GM18511 (cell line): ENCODE results near the gene GNRHR.
"Not testable (repeated sequence)": the region's sequence is repeated elsewhere in the genome, so short reads cannot be mapped to it uniquely, and the experiment has no call there.

Source experiments
- ATAC-seq: cut with Tn5 transposase; IDR thresholded peaks from one replicate; pipeline ENCODE4 v1.9.1; 2021; ENCODE audit warnings: mild to moderate bottlenecking, moderate library complexity; ENCODE audit not compliant: unreplicated experiment

GNRHR gene

DNA sequence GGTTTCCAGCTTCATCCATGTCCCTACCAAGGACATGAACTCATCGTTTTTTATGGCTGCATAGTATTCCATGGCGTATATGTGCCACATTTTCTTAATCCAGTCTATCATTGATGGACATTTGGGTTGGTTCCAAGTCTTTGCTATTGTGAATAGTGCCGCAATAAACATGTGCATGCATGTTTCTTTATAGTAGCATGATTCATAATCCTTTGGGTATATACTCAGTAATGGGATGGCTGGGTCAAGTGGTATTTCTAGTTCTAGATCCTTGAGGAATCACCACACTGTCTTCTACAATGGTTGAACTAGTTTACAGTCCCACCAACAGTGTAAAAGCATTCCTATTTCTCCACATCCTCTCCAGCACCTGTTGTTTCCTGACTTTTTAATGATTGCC, 23.7 kb downstream of the GNRHR start:
- ATAC-seq = not testable (repeated sequence)

DNA sequence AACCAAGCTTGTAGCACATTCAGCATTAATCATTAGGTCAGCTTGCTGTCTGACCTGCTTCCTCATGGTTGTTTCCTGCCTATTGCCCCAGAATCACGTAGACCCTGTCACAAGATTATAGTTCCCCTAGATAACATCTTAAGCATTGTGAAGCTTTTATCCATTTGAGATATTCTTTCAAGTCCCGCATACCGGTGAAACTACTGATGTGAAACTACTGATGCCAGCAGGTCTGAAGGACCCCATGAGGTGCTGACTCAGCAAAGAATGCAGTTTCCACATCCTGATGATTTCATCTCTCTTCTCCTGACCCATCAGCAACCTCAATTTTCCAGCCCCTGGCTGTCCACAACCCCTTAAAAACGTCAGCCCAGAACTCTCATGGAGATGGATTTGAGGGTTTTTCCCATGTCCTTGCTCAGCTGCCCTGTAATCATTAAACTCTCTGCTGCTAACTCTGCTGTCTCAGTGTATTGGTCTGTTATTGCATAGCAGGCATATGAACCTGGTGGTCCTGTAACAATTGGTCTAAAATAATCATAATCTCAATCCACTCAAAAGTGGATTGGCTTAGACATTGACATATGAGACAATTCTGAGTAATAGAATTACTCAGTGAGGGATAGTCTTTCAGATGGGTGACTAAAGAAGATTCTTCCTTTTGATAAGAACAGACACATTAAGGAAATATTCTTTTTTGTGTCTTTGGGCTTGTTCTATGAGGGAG, 26.9 kb downstream of the GNRHR start:
- ATAC-seq = no peak

DNA sequence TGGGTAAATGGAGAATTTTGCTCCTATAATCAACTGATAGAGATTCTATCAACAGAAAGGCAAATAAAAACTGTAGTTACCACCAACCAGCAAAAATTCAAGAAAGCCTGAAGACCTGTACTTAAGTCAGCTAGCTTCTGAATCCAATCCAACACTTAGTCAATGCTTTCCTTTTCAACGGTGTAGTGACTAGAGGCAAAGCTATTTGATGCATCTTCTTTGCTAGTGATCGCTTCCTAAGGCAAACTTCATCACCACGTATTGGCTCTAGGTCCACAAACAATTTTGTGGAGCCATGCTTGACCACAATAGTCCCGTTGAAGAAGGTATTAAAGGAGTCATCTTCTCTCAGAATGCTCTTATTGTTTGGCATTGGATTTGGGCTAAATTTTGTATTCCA, 28.2 kb downstream of the GNRHR start:
- ATAC-seq = no peak

DNA sequence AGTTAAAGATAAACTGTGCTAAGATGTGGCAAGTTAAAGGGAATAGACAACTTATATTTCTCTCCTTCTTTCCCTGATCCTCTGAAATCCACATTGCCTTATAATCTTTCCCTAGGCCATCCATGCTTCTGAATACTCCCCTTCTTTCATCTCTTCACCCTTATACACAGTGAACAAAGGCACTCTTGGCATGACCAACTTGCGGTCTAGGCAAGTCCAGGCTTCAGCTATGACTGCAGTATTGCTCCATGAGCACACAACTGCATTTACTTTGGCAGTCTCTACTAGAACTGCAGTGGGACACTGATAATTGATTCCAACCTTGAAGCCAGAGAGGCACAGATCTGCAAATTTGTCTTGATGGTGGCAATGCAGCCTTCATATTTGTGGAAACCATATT, 29.1 kb downstream of the GNRHR start:
- ATAC-seq = no peak

DNA sequence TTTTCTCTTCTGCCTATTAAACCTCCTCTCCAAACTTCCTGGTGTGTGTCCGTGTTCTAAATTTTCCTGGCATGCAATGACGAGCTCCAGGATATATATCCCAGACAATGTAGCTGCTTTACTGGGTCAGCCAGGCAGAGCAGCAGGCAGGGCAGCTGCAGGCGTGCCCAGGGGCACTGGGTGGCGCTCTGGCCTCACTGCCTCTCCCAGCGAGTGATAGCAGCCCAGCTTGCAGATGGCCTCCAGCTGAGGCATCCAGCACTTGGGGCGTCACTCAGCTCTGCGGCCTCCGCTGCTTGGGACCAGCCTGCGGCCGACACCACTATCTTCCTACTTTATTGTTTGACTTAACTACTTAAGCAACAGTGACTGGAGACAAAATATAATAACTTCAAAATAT, 30.2 kb downstream of the GNRHR start:
- ATAC-seq = no peak

DNA sequence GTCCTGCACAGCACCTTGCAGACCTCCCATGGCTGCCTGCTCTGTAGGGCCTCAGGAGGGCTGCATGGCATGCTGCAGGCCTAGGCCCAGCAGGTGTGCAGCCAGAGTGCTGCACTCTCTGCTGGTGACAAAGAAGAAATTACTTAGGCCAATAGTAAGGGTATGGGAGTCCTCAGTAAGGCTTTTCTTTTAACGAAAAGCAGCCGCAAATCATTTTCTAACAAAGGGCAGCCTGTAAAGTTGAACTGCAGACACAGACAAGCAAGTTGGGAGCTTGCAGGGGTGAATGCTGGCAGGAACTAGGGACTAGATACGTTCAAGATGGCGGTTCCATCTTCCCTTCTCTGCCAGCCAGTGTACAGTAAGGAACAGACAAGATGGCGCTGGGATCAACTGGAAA, 30.8 kb downstream of the GNRHR start:
- no peak for ATAC-seq

DNA sequence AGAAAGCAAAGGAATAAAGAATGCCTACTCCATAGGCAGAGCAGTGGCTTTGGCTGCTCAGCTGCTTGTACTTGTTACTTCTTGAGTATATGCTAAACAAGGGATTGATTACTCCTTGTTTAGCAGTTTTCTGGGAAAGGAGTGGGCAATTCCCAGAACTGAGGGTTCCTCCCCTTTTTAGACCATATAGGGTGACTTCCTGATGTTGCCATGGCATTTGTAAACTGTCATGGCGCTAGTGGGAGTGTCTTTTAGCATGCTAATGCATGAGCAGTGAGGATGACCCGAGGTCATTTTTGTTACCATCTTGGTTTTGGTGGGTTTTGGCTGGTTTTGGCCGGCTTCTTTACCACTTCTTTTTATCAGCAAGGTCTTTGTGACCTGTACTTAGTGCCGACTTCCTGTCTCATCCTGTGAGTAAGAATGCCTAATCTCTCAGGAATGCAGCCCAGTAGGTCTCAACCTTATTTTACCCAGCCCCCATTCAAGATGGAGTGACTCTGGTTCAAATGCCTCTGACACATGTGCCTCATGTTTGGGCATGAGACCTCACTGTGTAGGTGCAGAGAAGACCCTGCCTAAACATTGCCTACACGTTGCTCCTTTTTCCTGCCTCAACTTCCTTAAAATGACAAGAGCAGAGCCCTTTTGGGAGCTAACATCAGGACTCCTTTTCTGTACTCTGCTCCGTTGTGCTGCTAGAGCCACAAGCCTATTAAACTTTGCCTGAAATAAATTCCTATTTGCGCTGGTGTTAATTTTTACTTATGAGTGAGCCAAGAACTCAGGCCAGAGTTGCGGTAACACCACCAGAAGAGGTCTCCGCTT, 32.2 kb downstream of the GNRHR start:
- no peak for ATAC-seq

DNA sequence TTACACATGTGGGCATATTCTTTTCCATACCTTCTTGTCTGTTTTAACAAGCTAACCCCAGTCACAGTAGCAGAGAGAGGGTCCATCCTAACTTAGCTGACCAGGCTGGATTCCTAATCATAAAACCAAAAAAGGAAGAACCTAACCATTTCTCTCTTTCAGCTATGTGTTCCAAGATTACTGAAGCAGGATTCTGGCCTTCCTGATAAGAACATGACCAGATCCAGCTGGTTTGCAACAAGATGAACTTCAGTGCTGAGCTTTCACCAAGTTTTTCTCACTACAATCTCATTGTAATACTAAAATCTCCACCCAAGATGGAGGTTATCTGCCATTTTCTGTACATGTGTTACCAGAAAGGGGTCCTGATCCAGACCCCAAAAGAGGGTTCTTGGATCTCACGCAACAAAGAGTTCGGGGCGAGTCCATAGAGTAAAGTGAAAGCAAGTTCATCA, 32.8 kb downstream of the GNRHR start:
- ATAC-seq = no peak

DNA sequence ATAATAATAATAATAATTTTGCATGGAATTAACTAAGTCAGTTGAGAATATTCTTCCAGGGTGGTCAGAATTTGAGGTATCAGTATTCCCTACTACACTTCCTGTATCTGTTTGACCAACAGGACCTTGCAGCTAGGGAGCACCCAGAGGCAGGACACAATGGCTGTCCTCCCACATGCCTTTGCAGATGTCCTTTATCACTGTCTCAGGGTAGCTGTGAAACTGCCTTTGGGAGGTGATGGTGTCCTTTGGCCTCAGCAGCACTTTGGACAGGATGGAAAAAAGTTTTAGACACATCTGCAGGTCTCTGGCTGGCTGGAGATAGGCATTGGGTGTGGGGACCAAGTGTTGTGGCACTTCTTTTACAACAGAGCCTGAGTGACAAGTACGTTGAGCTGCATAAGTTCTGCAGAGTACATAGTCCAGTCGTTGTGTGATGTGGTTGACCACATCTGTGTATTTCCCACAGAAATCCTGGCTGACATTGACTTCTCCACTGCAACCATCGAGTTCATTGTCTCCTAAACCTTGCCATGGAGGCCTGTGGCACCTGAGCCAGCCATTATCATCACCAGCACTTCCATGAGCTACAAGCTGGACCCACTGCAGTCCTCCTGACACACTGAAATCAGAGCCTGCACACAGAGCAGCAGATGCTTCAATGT, 34.1 kb downstream of the GNRHR start:
- ATAC-seq = no peak

DNA sequence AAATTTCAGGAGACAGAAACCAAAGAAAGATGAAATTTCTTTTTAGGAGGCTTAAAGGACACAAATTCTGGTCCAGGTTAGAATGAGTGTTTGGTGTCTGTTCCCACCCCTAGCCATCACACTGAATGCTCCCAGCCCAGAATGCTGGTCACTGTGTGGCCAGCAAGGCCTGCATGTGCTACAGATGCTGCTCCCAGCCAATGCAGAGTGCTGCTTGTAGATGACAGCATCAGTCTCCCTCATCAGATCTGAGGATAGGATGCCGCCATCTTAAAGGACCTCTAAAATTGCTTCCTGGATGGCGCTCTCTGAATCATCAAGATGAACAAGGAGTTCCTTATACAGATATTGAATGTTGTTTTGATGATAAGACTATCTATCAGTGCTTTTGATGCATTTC, 35.3 kb downstream of the GNRHR start:
- no peak for ATAC-seq

DNA sequence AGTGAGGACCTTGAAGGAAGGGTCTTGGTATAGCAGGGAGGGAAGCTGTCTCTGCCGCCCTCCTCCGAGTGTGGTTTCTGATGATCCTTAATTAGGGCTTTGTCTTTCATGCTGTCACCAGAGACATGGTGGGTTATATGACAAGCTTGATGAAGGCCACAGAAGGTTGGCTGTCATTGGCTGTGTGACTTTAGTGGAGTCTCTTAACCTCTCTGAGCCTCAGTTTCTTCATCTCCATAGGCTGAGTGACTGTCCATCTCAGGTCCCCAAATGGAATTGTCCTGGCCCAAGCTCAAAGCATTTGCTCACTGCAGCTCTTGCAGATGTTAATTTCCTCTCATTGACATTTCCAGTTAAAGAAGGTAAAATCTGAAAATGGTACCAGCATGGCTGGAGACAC, 36.6 kb downstream of the GNRHR start:
- no peak for ATAC-seq

DNA sequence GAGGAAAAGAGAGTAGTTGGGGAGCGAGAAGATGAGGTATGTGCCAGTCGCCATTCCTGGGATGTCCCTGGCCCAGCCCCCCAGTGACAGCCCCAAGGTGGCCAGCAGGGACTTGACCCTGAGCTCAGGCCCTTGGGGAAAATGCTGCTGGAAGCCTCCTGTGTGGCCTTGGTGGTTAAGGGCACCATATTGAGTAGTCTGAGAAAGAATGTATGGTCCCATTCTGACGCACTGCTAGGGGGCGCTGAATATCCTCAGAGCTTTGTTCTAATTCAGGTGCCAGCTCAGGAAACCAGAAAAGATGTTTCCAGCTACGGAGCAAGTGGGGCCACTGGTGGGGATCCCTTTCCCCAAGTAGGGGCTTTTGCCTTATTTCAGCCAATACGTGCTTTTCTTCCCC, 39.2 kb downstream of the GNRHR start:
- ATAC-seq = no peak

DNA sequence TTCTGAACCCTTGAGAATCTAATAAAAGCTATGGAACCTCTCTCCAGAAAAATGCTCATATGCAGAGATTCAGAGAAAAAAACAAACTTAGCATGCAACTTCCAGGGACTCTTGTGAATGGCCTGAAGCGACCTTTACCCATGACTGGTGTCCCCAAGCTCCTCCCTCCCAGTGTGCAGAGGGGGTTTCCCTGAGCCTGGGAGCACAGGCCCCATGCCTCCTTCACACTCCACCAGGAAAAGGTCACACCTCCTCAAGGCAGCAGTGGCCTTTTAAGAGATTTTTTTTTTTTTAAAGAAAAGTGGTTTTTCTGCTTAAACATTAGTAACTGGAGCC, 40.0 kb downstream of the GNRHR start:
- peak; percentile 83 for ATAC-seq

DNA sequence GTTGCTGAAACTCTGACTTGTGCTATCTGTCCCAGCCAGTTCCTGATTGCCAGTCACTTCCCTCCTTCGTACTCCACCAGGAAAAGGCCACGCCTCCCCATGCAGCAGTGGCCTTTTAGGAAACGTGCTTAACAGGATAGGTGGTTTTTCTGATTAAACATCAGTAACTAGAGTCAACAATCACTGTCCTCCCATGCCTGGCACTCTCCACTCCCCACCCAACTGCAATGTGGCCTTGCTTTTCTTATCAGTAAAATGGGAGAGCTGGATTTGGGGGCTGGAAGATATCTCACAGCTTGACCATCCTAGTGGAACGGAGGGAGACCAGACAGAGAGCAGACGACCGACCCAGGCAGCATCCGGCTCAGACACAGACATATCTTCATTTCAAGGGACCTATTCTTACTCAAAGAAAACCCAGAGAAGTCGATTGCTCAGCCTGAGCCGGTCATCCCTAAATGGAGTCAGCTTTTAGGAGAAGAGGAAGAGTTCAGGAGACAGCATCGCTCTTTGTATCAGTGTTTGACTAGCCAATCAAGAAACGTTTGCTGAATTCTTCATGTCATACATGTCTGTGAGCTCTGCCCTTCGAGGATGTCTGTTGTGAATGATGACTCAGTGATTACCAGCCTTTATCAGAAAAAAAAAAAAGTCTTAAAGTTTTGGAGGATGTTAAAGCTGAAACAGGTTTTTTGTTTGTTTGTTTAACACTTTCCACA, 40.5 kb downstream of the GNRHR start:
- peak; percentile 24 for ATAC-seq

DNA sequence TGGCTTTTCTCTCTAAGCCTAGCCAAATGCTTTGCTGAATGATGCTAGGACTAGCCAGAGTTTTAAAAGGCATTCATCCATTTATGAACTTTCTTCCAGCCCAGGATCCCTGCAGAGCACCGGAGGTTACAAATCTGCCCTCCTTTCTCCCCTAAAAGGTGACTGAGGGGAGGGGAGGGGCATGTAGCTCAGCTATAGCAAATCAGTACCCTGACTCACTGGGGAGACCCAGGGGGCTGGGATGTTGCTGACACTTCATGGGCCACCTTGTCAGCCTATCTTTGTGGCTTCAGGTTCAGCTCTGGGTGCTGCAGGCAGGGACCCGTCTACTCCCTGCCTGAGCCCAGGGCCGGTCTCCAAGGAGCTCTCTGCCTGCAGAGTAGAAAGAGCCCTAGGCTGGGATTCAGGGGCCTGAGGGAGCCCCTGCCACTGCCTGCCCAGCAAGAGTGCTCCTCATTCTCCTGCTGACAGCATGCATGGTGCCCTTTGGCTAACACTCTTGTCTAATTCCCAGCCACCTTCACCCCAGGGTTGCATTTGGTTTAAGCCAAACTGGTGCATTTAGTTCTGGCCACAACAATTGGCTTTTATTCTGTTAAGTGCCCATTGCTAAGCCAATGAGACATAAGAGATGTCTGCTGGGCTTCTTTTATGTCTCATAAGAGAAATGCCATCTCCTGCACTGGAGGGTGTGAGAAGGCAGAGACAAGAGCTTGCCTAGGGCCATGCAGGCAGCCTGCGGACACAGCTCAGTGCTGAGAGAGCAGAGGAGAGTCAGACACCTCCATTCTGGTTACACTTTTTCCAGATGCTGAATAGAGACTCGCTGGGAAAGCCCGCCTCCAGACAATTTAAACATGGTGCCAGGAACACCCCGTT, 41.3 kb downstream of the GNRHR start:
- no peak for ATAC-seq

DNA sequence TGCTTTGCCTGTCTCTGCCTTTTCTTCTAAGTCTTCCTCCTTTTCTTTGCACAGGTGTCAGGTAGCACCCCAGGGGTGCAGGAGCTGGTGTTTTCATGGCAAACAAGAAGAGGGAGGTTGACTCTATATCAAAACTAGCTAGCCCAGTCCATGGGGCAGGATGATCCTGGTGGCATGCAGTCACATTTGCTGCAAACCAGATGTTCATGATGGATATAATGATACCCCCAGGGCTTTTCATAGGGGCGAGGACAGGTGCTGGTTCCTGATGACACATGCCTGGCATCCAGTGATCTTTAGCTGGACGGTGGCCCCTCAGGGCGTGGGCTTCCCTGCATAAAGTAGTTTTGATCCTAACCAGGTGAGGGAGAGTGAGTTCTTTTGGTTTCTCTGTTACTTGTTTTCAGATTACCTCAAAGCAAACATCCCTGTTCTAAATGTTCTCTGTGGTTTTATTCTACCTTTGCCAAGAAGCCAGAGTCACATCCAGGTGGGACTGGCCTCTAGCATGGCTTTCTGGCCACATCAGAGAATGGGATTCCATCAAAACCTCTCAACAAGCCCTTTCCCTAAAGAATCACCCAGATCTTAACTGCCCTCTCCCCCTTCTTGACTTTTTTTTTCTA, 42.1 kb downstream of the GNRHR start:
- ATAC-seq = no peak

DNA sequence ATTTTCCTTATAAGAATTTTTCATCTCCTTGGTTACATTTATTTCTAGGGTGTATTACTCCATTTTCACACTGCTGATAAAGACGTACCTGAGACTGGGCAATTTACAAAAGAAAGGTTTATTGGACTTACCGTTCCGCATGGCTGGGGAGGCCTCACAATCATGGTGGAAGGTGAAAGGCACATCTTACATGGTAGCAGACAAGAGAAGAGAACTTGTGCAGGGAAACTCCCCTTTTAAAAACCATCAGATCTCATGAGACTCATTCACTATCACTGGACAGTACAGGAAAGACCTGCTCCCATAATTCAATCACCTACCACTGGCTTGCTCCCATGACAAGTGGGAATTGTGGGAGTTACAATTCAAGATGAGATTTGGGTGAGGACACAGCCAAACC, 47.5 kb downstream of the GNRHR start:
- not testable (repeated sequence) for ATAC-seq

DNA sequence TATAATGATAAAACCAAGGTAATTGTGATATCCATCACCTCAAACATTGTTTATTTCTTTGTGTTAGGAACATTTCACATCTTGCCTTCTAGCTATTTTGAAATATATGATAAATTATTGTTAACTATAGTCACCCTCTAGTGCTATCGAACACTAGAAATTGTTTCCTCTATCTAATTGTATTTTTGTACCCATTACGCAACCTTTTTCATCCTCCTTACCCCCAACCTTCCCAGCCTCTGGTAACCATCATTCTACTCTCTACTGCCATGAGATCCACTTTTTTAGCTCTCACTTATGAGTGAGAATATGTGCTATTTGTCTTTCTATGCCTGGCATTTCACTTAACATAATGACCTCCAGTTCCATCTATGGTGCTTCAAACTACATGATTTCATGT, 49.3 kb downstream of the GNRHR start:
- no peak for ATAC-seq

DNA sequence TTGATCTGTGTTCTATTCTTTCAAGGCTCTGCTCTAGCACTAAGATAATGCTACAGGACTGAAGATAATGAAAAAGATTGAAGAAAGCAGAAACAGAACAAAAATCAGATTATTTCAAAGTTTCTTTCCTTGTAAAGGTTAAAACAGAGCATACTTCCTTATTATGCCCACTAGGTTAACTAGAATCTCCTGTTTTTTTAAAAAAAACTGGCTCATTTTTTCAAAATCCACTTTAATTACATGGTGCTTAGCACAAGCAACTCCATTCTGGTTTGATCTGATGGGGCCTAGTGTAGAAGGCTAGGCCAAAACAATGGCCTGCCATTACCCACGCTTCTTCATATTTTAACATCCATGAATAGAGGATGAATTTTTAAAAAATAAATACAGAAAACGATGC, 52.0 kb downstream of the GNRHR start:
- no peak for ATAC-seq

DNA sequence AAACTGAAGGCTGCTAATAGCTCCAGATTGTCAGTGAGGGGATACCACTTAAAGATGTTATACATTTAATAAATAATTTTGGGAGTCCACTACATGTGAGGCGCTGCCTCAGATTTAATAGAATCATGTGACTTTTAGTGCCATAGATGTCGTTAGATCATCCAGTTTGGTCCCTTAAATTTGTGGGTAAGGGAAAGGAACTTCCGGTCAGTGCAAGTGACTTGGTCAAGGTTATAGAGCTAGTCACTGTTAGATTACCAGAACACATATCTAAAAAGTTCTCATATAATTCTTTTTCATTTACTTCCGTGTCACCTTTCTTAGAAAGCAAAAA, 52.7 kb downstream of the GNRHR start:
- peak; percentile 19 for ATAC-seq
